HG03064 (cell line): ENCODE data around the gene USP33.
"Not testable (repeated sequence)": the region's sequence is repeated elsewhere in the genome, so short reads cannot be mapped to it uniquely, and the experiment has no call there.

Experiments
- ATAC-seq: cut with Tn5 transposase; IDR thresholded peaks from one replicate; pipeline ENCODE4 v1.9.1; 2021; ENCODE audit warnings: low read depth; ENCODE audit not compliant: unreplicated experiment

The USP33 gene

DNA sequence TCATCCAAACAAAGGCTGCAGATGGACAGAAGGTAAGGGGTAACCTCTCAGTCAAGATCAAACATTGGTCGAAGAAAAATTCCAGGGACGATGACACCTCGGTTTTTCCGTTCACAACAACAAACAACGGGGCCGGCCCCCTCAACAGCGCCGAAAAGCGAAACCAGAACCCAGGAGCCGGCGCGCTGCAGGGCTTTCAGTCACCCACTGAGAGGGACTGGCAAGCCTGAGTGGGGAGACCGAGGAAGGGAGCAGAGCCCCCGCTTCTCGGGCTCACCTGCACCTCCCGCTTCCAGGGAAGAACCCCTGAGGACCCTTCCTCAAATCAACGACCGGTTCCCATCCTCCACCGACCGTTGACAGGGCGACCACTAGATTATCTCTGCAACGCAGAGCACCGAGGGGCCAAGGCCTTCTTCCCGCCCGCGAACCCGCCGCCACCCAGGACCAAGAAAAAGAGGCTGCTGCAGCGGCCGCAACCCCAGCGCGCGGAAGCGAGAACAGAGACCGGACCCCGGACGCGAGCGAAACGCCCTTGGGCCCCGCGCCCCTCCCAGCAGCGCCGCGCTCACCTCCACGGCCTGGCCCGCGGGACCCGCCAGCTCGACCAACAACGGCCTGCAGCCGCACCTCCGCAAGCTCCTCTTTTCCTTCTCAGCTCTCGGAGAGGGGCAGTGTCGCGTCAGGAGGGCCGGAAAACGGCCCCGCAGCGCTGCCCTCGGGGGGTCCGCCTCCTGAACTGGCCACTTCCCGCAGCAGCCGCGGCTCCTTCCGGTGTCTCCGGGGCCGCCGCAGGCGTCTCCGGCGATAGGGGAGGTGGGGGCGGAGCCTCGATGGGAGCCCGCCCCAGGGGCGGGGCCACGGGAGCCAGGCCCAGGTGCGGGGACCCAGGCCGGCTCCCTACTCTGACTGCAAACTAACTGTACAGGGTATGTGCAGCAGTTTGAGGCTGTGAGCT lies at the start of gene USP33:
Gene USP33 (minus strand): TSS at position 782 of the 958 bp plus-strand sequence. CDS start 18,155 bp downstream, outside the sequence.
- peak; percentile 95 for ATAC-seq

DNA sequence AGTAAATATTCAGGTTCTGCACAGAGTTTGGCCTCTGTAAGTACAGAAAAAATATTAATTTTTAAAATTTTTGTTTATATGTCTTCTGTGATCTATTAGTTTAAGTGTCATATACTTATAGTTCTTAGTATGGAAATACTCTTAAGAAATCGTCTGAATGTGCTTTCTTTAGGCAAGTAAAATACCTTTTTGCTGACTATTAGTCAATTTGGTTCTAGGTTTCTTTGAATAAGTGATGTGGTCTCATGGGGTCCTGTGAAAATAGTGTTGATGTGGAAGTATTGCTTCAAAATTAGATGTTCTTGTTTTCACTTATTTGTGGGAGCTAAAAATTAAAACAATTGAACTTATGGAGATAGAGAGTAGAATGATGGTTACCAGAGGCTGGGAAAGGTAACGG lies 43.7 kb upstream of the USP33 start:
- no peak for ATAC-seq

GRCh38 chr1:77802026-77802425 lies 42.4 kb upstream of the USP33 start:
- ATAC-seq: no peak

GRCh38 chr1:77797991-77798390 lies 38.3 kb upstream of the USP33 start:
- ATAC-seq: no peak

DNA sequence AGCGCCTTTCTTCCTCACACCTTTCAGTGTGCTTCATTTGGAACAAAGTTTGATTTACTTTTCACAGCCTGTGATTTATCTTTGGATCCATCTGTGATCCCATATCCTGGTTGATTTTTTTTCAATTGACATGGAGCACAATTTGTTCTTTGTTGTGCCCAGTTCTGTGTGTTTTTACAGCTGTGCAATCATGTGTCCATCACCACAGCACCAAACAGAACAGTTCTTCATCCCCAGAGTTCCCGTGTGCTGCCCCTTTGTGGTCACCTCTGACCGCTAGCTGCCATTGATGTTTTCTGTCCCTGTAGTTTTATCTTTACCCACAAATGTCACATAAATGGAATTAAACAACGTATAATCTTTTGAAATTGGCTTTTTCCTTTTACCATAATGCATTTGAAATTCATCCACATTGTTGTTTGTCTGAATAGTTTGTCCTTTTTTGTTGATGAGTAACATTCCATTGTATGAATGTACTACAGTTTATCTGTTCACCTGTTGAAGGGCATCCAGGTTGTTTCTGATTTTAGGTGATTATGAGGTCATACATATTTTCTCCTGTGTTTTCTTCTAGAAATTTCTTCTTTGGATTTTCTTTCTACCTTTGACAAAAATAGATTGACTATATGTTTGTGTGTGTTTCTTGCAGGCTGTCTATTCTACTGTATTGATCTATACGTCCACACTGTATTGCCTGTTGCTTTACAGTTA lies 37.2 kb upstream of the USP33 start:
- no peak for ATAC-seq

DNA sequence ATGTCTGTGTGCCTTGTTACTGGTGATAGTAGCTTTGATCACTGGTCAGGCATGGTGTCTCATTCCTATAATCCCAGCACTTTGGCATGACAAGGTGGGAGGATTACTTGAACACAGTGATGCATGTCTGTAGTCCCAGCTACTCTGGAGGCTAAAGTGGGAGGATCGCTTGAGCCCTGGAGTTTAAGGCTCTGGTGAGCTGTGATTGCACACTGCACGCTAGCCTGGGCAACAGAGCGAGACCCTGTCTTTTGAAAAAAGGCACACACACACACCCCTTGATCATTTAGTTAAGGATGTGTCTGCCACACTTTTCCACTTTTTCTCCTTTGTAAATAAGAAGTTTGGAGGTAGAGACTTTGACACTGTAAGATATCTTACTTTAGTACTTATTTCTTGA lies 34.9 kb upstream of the USP33 start:
- ATAC-seq: no peak

DNA sequence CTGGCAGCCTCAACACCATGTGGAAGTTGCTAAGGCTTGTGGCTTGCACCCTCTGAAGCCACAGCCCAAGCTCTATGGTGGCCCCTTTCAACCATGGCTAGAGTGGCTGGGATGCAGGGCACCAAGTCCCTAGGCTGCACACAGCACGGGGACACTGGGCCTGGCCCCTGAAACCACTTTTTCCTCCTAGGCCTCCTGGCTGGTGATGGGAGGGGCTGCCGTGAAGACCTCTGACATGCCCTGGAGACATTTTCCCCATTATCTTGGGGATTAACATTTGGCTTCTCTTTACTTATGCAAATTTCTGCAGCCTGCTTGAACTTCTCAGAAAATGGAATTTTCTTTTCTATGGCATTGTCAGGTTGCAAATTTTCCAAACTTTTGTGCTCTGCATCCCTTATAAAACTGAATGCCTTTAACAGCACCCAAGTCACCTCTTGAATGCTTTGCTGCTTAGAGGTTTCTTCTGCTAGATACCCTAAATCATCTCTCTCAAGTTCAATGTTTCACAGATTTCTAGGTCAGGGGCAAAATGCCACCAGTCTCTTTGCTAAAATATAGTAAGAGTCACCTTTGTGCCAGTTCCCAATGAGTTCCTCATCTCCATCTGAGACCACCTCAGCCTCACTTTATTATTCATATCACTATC lies 26.6 kb upstream of the USP33 start:
- ATAC-seq: not testable (repeated sequence)

DNA sequence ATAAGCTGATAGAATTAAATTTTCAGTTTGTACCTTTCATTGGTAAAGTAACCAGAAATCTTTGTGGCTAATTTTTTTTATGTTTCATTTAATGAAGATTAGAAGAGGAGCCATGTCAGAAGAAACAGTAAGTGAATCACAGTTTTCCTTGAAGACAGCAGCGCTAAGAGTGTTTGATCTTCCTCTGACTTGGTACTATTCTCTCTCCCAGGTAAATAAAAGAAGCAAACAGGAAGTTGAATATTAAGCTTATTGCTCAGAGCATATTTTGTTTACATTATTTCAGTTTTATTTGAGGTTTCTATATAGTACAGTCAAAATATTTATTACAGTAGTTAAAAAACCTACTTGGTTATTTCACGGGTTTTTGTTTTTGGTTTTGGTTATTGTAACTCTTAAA lies 23.5 kb upstream of the USP33 start:
- ATAC-seq: no peak

- ATAC-seq: no peak
Measured at GRCh38 chr1:77781683-77782082, 22.0 kb upstream of the USP33 start.

- peak; percentile 89 for ATAC-seq
Measured at GRCh38 chr1:77779529-77780281, 20.1 kb upstream of the USP33 start, which contains the start of gene MIGA1. MIGA1 (plus strand) TSS chr1:77779649; CDS start chr1:77783253, 3,604 bp downstream.

- ATAC-seq: no peak
Measured at GRCh38 chr1:77776007-77776700, 16.5 kb upstream of the USP33 start.

DNA sequence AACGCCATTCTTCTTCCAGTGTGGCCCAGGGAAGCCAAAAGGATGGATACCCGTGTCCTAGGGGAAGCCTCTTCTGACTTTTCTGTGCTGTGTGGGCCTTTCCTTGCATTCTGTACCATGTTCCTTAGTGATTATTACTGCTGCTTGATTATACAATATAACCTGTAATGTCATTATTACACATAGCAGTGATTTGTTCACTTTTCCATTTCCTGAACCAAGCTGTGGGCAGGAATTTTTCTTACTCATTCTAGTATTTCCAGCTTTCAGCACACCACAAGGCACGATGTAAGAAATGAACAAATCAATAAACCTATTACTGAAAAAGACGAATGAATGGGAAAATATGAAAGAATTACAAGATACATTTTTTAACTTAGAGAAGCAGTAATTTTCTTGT lies 8.4 kb upstream of the USP33 start:
- ATAC-seq: no peak

GRCh38 chr1:77762072-77762476 lies 2.4 kb upstream of the USP33 start:
- no peak for ATAC-seq

GRCh38 chr1:77757603-77758002 lies 2.0 kb downstream of the USP33 start:
- no peak for ATAC-seq

DNA sequence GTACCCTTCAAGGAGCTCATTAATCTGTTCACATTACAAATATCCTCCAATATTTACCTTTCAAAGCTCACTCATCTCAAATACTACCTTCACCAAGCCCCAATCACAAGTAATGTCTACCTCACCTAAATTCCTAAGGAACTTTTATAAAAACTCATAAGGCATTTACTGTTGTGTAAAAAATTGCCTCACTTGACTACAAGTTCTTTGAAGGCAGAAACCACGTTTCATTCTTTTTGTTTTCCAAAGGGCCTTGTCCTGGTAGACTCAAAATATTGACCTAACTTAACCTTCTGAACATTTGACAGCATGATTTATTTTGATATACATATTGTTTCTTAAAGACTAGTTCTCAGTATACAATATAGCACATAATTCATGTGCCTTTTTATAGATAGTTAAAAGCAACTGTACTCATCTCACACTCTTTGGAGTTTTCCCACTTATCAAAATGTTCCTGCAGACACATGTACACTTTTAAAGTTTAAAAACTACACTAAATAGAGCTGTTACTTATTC lies 2.5 kb downstream of the USP33 start:
- no peak for ATAC-seq

DNA sequence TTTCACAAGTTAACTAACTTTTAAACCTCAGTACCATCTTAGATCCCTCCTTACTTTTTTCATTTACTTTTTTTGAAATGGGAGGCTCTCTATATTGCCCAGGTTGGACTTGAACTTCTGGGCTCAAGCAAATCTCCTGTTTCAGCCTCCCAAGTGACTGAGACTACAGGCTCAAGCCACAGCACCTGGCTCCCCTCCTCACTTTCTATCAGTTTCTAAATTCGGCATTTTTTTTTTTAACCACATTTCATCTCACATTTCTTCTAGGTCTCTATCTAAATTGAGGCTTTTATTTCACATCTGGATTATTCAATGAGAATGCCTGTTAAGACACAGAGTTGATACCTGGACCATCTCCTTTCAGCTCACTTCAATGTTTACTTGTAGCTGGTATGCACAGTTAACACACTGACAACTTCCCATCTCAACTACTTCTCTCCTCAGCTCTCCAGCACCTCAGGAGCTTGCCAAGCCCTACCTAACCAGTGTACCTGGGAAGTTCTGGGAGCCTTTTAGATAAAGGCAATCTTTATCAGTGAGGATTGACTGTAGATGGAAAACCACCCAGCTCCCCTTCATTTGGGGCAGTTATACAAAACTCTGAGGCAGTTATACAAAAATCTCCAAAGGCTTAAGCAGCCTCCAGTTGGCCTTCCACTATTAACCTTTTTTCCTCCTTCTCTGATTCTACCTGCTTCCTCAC lies 3.4 kb downstream of the USP33 start:
- ATAC-seq: no peak

DNA sequence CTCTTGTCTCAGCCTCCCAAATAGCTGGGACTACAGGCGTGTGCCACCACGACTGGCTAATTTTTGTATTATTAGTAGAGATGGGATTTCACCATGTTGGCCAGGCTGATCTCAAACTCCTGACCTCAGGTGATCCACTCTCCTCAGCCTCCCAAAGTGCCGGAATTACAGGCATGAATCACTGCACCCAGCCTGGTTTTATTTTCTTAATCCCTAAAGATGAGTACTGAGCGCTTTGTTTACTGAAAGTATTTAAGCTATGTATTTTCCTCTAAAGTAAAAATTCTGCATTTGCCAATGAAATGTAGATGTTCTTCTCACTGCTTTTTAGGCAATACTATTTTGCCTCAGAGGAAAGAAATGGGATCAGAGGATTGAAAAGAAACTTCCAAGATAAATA lies 10.2 kb downstream of the USP33 start:
- not testable (repeated sequence) for ATAC-seq

DNA sequence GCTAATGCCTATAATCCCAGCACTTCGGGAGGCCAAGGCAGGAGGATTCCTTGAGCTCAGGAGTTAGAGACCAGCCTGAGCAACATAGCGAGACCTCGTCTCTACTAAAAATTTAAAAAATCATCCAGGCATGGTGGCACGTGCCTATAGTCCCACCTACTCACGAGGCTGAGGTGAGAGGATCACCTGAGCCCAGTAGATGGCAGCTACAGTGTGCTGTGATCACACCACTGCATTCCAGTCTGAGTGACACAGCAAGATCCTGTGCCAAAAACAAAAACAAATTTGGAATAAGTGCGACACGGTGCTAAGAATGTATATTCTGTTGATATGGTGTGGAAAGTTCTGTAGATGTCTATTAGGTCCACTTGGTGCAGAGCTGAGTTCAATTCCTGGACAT lies 15.1 kb downstream of the USP33 start:
- no peak for ATAC-seq

DNA sequence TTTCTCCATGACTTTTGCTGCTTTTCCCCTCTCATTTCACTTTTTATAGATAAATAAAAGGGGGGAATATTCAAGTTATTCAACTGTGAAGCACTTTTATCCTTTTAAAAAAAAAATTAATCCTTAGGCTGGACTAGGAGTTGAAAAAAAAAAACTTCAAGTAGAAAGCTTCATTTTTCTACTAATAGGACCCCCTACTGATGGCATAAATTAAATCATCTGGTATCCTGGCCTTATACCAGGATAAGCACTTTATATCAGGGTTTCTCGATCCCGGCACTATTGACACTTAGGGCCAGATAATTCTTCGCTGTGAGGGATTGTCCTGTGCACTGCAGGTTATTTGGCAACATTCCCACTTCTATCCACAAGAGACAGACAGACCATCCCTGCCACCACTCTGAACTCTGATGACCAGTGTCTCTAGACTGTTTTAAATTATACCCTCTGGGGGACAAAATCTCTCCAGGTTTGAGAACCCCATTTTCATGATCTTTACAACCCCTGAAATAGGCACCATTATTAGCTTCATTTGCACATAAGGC lies 17.6 kb downstream of the USP33 start:
- ATAC-seq: no peak
